K562 (cell line): ENCODE measurements around the gene ANKRD23. TPM values are rescaled to one million over a fixed set of nuclear protein-coding genes. Genes with fewer than 3 reads are reported as not detected.
A peak's percentile ranks its signal among the peaks of the same experiment; 100 is the strongest.

Source experiments
- C11orf30 ChIP-seq: fragments of 450-650 bp; IDR thresholded peaks from 2 replicates; pipeline ENCODE4 v1.6.1; 2016; ENCODE audit warnings: low read depth, mild to moderate bottlenecking
- HDGF ChIP-seq: fragments of 450-650 bp; IDR thresholded peaks from 2 replicates; pipeline ENCODE4 v1.6.1; 2016
- KAT7 ChIP-seq: sonication (generic); formaldehyde crosslinking; IDR thresholded peaks from 2 replicates; pipeline ENCODE4 v1.8.0; 2022; ENCODE audit warnings: missing genetic modification reagents, mild to moderate bottlenecking, borderline replicate concordance
- MCM3 ChIP-seq: fragments of 450-650 bp; IDR thresholded peaks from 2 replicates; pipeline ENCODE4 v1.6.1; 2016
- MTF1 ChIP-seq: fragments of 250-450 bp; sonication (Bioruptor Pico); IDR thresholded peaks from 2 replicates; pipeline ENCODE4 v1.9.0; 2021; ENCODE audit warnings: moderate library complexity, mild to moderate bottlenecking, inconsistent platforms, borderline replicate concordance
- POLR2A ChIP-seq: fragments of 450-650 bp; conservative IDR thresholded peaks from 2 replicates; pipeline ENCODE4 v1.6.1; 2016
- TBL1XR1 ChIP-seq, 2 experiments: IDR thresholded peaks; 2 replicates each; pipeline ENCODE4 v1.6.1; 2012; ENCODE audit warnings: improper control_type of control experiment in 2 of 2, low read length in 2 of 2, mild to moderate bottlenecking in 1 of 2
- TEAD1 ChIP-seq, 2 experiments: fragments of 450-650 bp in 1 of 2; sonication (generic) in 1 of 2; formaldehyde crosslinking; IDR thresholded peaks; 2 replicates each; pipeline versions ENCODE4 v1.4.0 to v1.8.0; 2020 to 2022; ENCODE audit warnings: mild to moderate bottlenecking in 2 of 2, missing genetic modification reagents in 1 of 2
- ZNF184 ChIP-seq: sonication (generic); formaldehyde crosslinking; IDR thresholded peaks from 2 replicates; pipeline ENCODE4 v1.5.0; 2020; ENCODE audit warnings: missing genetic modification reagents
- ZNF354B ChIP-seq: fragments of 250-450 bp; sonication (Bioruptor Pico); IDR thresholded peaks from 2 replicates; pipeline ENCODE4 v1.4.0; 2020
- polyA plus RNA-seq, 8 experiments: library from polyadenylated mRNA; depleted of rRNA in 4 of 8; stranded (reverse) in 5 of 8; unstranded in 3 of 8; fragments of >200 nt; fragmentation: Nextera tagmentation in 2 of 8; fragmentation: Illumina TruSeq in 1 of 8; extraction: Ambion mirVana in 2 of 8; extraction: Trizol in 1 of 8; gene quantifications; 2 replicates each; pipeline versions ENCODE4 v1.2.1 to v1.2.3, GENCODE V29; 2011 to 2014; ENCODE audit warnings: inconsistent platforms in 1 of 8, missing spikeins in 1 of 8
- total RNA-seq, 7 experiments: library from RNA; depleted of rRNA in 6 of 7; stranded (reverse); fragments of >200 nt in 6 of 7; fragmentation: Illumina TruSeq in 2 of 7; extraction: Trizol in 2 of 7; gene quantifications; 2 replicates each; pipeline versions ENCODE4 v1.2.1 to v1.2.3, GENCODE V29; 2011 to 2021; ENCODE audit warnings: low replicate concordance in 1 of 7
- TF ChIP-seq, protein P1 (sequence below): fragments of 250-450 bp; sonication (Bioruptor Pico); IDR thresholded peaks from 2 replicates; pipeline ENCODE4 v1.9.0; 2021; ENCODE audit warnings: mild to moderate bottlenecking
- TF ChIP-seq, protein P2 (sequence below): fragments of 450-650 bp; IDR thresholded peaks from 2 replicates; pipeline ENCODE4 v1.6.1; 2016; ENCODE audit warnings: borderline replicate concordance

Gene ANKRD23
- total and polyA plus RNA-seq, 9 of the 15 experiments (the other 6 are each of a cell fraction or from before 2014, with no cell fraction given), result 0.32 to 4.8 (median 2.8) TPM

DNA sequence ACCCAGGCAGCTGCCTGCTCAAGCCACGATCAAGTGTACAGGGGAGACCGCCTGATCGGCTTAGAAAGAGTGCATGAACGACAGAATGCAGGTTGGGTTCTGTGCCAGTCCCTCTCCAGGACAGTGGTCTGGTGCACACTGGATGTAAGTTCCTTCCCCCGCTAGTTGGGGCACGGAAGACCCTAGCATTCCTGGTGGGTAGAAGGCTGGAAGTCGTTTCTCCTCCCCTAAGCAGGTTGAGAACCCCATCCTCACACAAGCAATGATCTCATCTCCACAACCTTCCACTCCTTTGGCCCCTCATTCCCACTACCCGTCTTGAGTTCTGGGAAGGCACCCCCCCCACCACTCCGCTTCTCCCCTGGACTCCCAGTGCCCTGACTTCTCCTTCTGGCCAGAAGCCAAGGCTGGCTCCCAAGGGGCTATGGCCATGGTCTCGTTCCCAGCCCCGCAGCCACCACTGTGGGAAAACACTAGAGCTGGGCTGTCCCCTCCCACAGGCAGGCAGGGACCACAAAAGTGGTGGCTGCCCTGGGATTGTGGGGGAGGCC is 15.4 kb upstream of the ANKRD23 start (continued):
- TF ChIP-seq, protein P1, sequence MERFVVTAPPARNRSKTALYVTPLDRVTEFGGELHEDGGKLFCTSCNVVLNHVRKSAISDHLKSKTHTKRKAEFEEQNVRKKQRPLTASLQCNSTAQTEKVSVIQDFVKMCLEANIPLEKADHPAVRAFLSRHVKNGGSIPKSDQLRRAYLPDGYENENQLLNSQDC (CRISPR knock-in tag), result no peak
- TF ChIP-seq ZNF354B (no peak), HDGF (no peak), ZNF184 (CRISPR knock-in tag) (no peak), TEAD1 (CRISPR knock-in tag; IDR thresholded peaks at IDR 0.05) (no peak), C11orf30 (no peak), MTF1 (CRISPR knock-in tag) (no peak), POLR2A (peak; percentile 66), KAT7 (CRISPR knock-in tag) (0 out of 2 replicates have a peak, but pooled peaks have one; percentile 30), TBL1XR1 (IDR thresholded peaks at IDR 0.05; ENCODE audit: low read length in 2 of 2) (no peak), MCM3 (no peak)
- TF ChIP-seq, protein P2, sequence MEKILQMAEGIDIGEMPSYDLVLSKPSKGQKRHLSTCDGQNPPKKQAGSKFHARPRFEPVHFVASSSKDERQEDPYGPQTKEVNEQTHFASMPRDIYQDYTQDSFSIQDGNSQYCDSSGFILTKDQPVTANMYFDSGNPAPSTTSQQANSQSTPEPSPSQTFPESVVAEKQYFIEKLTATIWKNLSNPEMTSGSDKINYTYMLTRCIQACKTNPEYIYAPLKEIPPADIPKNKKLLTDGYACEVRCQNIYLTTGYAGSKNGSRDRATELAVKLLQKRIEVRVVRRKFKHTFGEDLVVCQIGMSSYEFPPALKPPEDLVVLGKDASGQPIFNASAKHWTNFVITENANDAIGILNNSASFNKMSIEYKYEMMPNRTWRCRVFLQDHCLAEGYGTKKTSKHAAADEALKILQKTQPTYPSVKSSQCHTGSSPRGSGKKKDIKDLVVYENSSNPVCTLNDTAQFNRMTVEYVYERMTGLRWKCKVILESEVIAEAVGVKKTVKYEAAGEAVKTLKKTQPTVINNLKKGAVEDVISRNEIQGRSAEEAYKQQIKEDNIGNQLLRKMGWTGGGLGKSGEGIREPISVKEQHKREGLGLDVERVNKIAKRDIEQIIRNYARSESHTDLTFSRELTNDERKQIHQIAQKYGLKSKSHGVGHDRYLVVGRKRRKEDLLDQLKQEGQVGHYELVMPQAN, result no peak
- TF ChIP-seq, all 486 proteins: peak for 26
